Activated CD4-positive, alpha-beta T cell treated with anti-CD3 and anti-CD28 coated beads, Interleukin-2, amount 10 ng/mL, durations not matched to agents 24 days and 14 days (primary cell): ENCODE data around the gene SUGCT. TPM values are rescaled to one million over a fixed set of nuclear protein-coding genes. Genes with fewer than 3 reads are reported as not detected.

Source experiments
- DNase-seq: peaks from one replicate; pipeline ENCODE4 v3.0.0; 2022
- H3K27ac Mint-ChIP-seq: one replicate; pipeline ENCODE4 v1.8.0; 2022; ENCODE audit warnings: mild to moderate bottlenecking, mixed read lengths
- H3K27me3 Mint-ChIP-seq: one replicate; pipeline ENCODE4 v1.8.0; 2022; ENCODE audit warnings: mixed read lengths
- H3K36me3 Mint-ChIP-seq: one replicate; pipeline ENCODE4 v1.8.0; 2022; ENCODE audit warnings: low read depth, mild to moderate bottlenecking, mixed read lengths
- H3K4me1 Mint-ChIP-seq: one replicate; pipeline ENCODE4 v1.8.0; 2021; ENCODE audit warnings: mixed read lengths
- H3K4me3 Mint-ChIP-seq: one replicate; pipeline ENCODE4 v1.8.0; 2022; ENCODE audit warnings: mild to moderate bottlenecking, moderate library complexity, mixed read lengths
- H3K9me3 Mint-ChIP-seq: one replicate; pipeline ENCODE4 v1.8.0; 2021; ENCODE audit warnings: mixed read lengths
- intact Hi-C: fragments of 100-400 bp; cut with micrococcal nuclease; formaldehyde crosslinking; loops from one replicate; pipeline ENCODE4 v1.15.1; 2023
- total RNA-seq: library from RNA; stranded (reverse); gene quantifications from 2 replicates; pipeline ENCODE4 v1.2.3, GENCODE V29; 2022

Gene SUGCT
- total RNA-seq, 1 donor from 2014 or later, result 0.91 TPM

DNA sequence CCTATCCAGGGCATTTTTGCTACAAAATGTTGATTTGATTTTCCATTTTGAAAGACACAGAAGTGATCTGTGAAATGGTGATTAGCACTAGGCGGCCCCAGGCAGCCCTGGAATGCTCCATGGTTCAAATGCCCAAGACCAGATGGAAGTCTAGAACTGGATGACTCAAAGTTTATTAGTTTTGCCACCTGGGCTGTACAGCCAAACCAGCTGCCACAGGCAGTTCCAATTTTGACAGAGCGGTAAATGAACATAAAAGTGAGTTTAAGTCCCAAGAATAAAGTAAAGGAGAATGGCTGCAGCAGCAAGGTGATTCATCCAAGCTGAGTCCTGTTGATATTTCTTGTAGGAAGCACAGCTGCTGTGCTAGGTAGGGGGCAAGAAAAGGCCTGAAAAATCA is 180.5 kb downstream of the SUGCT start:
- no peaks in the 10 kb centered on the region for H3K9me3 Mint-ChIP-seq
- H3K4me3 Mint-ChIP-seq, result no peak overlapping the region
- H3K4me1 Mint-ChIP-seq, result peaks cover 2% of the 10 kb centered on the region
- intact Hi-C loops, result no loop called here
- no peaks in the 10 kb centered on the region for H3K36me3 Mint-ChIP-seq
- no peak for DNase-seq
- no peak overlapping the region for H3K27ac Mint-ChIP-seq
- no peaks in the 10 kb centered on the region for H3K27me3 Mint-ChIP-seq

DNA sequence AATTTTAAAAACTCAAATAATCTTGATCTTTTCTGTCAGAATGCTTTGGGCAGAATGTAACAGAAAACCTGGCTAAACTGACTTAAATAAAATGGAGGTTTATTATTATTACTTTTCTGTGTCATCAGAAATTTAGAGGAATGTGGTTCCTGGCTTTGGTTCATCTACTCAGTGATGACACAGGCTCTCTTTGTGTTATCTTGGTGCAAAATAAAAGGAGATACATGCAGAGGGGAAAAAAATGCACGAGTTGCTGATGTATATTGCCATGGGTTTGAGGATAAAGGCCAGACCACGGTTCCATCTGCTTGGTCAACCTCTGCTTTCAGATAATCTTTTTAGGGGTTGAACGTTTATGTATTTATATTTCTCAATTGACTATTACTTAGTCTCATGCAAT is 181.4 kb downstream of the SUGCT start:
- H3K4me1 Mint-ChIP-seq, result peaks cover 2% of the 10 kb centered on the region
- H3K27me3 Mint-ChIP-seq, result no peaks in the 10 kb centered on the region
- no peak overlapping the region for H3K4me3 Mint-ChIP-seq
- H3K36me3 Mint-ChIP-seq, result no peaks in the 10 kb centered on the region
- intact Hi-C loops, result no loop called here
- no peak overlapping the region for H3K27ac Mint-ChIP-seq
- no peak for DNase-seq
- H3K9me3 Mint-ChIP-seq, result no peaks in the 10 kb centered on the region

DNA sequence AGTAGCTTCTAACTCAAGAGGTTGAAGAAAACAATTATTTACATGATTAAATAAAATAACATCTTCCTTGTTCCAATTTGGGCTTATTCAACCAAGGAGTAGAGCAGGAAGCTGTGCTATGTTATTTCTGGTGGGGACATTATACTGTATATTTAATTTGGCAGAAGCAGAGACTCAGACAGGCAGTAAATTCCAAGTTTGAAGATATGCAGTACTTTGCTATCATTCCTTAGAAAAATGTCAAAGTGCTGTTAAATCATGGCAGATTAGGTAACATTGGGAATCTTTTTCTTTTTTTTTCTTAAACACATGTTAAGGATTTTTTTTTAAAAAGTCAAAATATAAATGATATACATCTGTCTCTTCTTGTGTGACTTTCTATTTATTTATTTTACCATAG is 190.1 kb downstream of the SUGCT start:
- no peak overlapping the region for H3K27ac Mint-ChIP-seq
- H3K27me3 Mint-ChIP-seq, result no peaks in the 10 kb centered on the region
- no peak for DNase-seq
- intact Hi-C loops, result no loop called here
- H3K9me3 Mint-ChIP-seq, result no peaks in the 10 kb centered on the region
- no peaks in the 10 kb centered on the region for H3K4me1 Mint-ChIP-seq
- no peaks in the 10 kb centered on the region for H3K36me3 Mint-ChIP-seq
- no peak overlapping the region for H3K4me3 Mint-ChIP-seq

DNA sequence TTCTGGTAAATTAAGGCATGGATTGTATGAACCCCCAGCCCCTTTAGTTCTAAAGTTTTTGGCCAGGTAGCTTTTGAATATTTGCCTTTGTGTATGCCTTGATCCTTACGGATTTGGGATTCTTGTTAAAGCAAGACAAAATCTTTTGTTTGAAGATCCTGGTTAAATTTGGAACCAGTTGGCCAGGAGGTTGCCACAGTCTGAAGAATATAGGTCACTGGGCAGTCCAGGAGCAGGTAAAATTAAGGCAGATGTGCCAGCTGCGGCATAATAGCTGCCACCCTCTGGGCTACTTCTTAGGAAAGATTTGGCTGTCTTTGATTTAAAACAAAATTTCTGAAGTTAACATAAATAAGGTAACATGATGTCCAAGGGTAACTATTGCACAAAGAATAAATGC is 192.3 kb downstream of the SUGCT start:
- no peaks in the 10 kb centered on the region for H3K36me3 Mint-ChIP-seq
- no peak overlapping the region for H3K4me3 Mint-ChIP-seq
- H3K27me3 Mint-ChIP-seq, result no peaks in the 10 kb centered on the region
- DNase-seq, result no peak
- H3K4me1 Mint-ChIP-seq, result no peaks in the 10 kb centered on the region
- H3K9me3 Mint-ChIP-seq, result no peaks in the 10 kb centered on the region
- no peak overlapping the region for H3K27ac Mint-ChIP-seq
- intact Hi-C loops, result no loop called here

DNA sequence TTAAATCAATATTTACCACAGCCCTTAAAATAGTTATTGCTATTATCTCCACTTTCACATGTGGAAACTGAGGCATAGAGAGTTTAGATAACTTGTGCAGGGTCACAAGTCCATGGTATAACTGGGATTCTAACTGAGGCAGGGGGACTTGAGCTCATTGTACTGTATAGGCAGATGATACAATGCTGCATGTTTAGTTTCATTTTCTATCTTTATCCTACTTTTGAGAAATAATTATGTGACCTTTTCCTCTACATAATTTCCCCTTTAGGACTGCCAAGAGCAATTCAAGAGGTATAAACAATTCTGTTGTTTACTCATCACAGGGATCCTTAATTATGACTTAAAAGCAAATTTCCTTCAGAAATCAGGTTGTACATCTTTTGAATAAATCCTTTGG is 193.1 kb downstream of the SUGCT start:
- Mint-ChIP-seq H3K9me3 (no peaks in the 10 kb centered on the region), H3K27ac (no peak overlapping the region), H3K27me3 (no peaks in the 10 kb centered on the region), H3K4me3 (no peak overlapping the region), H3K36me3 (no peaks in the 10 kb centered on the region), H3K4me1 (no peaks in the 10 kb centered on the region)
- DNase-seq, result no peak
- intact Hi-C loops, result no loop called here

DNA sequence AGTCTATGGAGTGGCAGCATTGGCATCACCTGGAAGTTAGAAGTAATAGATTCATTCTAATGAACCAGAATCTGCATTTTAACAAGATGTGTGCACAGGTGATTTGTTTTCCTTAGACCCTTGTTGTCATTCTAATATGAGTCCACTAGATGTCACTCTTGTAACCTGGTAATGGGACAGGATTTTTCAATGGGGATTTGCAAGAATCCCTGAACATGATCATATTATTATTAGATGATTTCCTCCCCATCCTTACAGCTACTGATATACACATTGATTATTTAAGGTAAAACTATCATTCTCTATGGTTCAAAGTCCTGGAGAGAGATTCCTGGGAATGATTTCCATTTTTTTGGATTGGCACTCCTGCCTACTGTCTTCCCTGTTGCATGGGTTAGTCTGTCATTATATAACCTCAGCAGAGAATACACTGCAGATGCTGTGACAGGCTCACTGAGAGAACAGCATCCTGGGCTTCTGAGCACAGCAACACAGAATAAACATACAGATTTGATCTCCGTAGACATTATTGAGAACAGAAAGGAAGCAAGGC is 194.9 kb downstream of the SUGCT start:
- no peaks in the 10 kb centered on the region for H3K9me3 Mint-ChIP-seq
- H3K36me3 Mint-ChIP-seq, result no peaks in the 10 kb centered on the region
- H3K4me1 Mint-ChIP-seq, result no peaks in the 10 kb centered on the region
- no peaks in the 10 kb centered on the region for H3K27me3 Mint-ChIP-seq
- intact Hi-C loops, result no loop called here
- H3K4me3 Mint-ChIP-seq, result no peak overlapping the region
- no peak overlapping the region for H3K27ac Mint-ChIP-seq
- peak; percentile 55 for DNase-seq

DNA sequence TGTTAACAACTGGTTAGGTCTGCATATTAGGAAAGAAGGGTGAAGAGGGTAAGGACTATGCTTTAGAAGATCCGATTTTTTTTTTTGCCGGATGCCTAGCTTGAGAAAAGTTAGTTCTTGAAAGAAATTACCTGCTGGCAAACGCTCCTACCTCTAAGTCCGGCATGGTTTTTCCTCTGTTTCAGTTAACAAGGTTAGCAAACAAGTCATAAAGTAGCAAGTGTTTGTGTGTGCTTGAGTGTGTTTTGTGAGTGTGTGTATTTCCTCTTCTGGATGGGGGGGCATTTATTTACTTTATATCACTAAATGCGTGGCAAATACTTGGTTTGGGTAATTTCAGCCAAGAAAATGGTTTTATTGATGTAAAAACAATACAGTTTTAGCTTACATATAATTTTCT is 195.6 kb downstream of the SUGCT start:
- Mint-ChIP-seq H3K27me3 (no peaks in the 10 kb centered on the region), H3K4me1 (no peaks in the 10 kb centered on the region), H3K36me3 (no peaks in the 10 kb centered on the region), H3K27ac (no peak overlapping the region), H3K4me3 (no peak overlapping the region), H3K9me3 (no peaks in the 10 kb centered on the region)
- intact Hi-C loops, result no loop called here
- DNase-seq, result no peak

DNA sequence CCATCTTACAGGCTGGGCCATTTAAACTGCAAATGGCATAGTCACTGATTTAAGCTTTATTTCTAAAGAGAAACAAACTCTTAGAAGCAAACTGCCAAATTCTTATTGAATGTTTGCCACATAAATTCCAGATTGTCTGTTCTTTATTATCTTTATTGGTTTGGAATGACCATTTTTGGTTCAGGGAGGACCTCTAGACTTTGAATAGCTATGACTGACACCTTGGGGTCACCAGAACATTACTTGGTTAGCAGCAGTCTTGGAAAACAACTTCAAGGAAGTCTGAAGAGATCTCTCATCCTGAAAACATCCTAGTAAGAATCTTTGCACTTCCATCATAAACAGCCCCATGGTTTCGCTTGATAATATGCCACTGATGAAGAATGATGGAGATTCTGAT is 197.1 kb downstream of the SUGCT start:
- Mint-ChIP-seq H3K4me3 (no peak overlapping the region), H3K27ac (no peak overlapping the region)
- intact Hi-C loops, result no loop called here

DNA sequence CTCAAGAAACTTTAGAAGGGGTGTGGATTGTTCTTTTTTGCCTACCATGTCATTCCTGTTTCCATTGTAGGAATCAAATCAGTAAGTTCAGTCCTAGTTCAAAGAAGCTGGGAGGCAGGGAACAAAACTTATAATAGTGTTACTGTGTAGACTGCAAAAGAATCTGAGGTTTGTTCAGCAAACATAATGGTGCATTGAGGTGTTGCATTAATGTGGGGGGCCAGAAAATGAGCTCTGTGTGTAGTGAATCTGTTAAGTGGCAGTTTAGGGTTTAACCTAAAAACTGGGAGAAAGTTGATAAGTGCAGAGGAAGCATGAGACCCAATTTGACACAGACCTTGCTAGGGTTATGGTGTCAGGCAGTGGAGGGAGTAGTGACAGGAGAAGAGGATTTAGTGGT is 197.7 kb downstream of the SUGCT start:
- Mint-ChIP-seq H3K9me3 (no peaks in the 10 kb centered on the region), H3K4me1 (no peaks in the 10 kb centered on the region), H3K4me3 (no peak overlapping the region), H3K27me3 (no peaks in the 10 kb centered on the region), H3K36me3 (no peaks in the 10 kb centered on the region), H3K27ac (no peak overlapping the region)
- intact Hi-C loops, result no loop called here
- no peak for DNase-seq

More for the DNA sequence above, 197.1 kb downstream of the SUGCT start:
- Mint-ChIP-seq H3K9me3 (no peaks in the 10 kb centered on the region), H3K36me3 (no peaks in the 10 kb centered on the region), H3K4me1 (no peaks in the 10 kb centered on the region), H3K27me3 (no peaks in the 10 kb centered on the region)
- DNase-seq, result no peak

DNA sequence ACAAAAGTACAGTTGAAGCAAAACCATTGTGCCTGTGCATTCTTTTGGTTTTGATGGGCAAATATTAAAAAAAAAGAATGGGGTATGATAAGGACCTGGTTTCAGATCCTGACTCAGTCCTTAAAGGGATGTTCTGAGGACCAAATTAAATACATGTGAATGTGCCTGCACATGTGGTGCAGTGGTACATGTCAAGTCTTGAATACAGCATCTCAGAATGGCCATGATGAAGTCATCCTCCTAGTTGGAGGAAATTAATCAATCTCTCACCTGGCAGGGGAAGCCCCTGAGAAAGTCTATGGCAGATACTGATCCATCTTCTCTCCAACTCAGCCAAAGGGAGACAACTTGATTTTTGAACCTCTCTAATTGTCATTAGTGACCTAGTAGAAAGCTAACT is 207.0 kb downstream of the SUGCT start:
- Mint-ChIP-seq H3K4me3 (no peak overlapping the region), H3K27me3 (no peaks in the 10 kb centered on the region), H3K4me1 (no peaks in the 10 kb centered on the region), H3K36me3 (no peaks in the 10 kb centered on the region), H3K27ac (no peak overlapping the region), H3K9me3 (peaks cover 5% of the 10 kb centered on the region)
- intact Hi-C loops, result no loop called here
- no peak for DNase-seq

DNA sequence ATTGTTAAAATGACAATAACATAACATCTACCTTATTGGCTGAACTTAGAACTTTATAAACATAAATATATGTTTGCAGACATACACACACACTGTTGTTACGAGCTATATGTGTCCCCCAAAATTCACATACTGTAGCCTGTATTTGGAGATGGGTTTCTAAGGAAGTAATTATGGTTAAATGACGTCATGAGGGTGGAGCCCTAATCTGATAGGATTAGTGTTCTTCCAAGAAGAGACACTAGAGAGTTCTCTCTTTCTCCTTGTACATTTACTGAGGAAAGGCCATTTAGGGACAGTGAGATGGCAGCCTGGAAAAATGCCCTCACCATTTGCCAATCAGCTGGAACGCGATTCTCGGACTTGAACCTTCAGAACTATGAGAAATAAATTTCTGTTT is 211.7 kb downstream of the SUGCT start:
- Mint-ChIP-seq H3K27me3 (no peaks in the 10 kb centered on the region), H3K36me3 (no peaks in the 10 kb centered on the region), H3K4me3 (no peak overlapping the region), H3K4me1 (no peaks in the 10 kb centered on the region), H3K27ac (no peak overlapping the region), H3K9me3 (no peaks in the 10 kb centered on the region)
- intact Hi-C loops, result no loop called here
- no peak for DNase-seq

DNA sequence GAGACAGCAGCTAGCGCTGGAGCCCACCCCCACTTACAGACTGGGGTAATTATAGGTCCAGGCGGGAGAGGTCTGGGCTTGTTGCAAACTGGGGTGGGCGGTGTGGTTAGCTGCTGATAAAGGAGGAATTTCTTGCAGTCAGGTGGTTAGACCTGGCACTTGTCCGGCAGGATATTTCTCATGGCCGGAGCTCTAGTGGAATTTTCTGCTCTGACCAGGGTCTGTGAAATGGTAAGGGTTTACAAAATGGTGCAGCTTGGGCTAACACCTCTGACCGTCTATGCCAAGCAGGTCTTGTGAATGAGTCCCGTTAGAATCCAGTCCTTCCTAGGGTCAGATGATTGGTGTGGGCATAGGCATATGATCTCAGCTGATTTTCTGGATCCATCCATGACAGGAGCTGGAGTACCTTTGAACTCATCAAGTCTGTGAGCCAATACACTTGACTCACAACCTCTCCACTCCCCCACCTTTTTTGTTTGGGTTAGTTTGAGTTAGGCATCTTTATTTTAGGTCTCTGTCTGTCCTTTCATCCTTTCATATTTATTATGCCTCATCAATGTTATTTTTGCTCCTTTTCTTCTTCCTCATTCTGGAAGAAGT is 213.4 kb downstream of the SUGCT start:
- Mint-ChIP-seq H3K27ac (no peak overlapping the region), H3K4me3 (no peak overlapping the region), H3K27me3 (no peaks in the 10 kb centered on the region), H3K36me3 (no peaks in the 10 kb centered on the region), H3K9me3 (no peaks in the 10 kb centered on the region), H3K4me1 (no peaks in the 10 kb centered on the region)
- intact Hi-C loops, result no loop called here
- DNase-seq, result no peak

DNA sequence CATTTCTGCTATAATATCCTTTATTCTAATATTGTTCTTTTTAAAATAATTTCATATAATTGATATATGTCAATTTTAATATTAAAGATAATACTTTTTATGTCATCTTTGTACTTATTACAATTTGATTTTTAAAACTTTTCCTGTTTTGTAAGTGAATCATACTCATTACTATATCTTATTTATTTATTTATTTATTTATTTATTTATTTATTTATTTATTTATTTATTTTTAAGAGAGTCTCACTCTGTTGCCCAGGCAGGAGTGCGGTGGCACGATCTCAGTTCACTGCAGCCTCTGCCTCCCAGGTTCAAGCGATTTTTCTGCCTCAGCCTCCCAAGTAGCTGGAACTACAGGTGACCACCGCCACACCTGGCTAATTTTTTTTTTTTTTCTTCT is 215.3 kb downstream of the SUGCT start:
- Mint-ChIP-seq H3K27ac (no peak overlapping the region), H3K4me1 (no peaks in the 10 kb centered on the region), H3K27me3 (no peaks in the 10 kb centered on the region), H3K4me3 (no peak overlapping the region), H3K9me3 (no peaks in the 10 kb centered on the region), H3K36me3 (no peaks in the 10 kb centered on the region)
- intact Hi-C loops, result no loop called here
- no peak for DNase-seq

DNA sequence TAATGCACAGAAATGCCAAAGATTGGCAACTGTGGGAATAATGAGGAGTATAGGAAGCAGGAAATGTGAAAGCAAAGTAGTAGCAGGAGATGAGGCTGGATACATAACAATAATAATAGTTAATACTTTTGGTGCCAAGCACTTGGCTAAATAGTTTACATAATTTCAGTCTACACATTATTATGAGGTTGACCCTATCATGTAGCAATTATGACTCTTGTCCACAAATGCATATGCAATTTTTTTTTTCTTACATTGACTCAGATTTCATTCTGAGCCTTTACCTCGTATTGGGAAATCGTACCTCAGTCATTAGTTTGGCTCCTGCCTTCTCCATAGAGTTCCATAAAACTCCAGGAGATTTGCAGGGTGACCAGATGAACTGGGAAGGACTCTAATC is 219.9 kb downstream of the SUGCT start:
- no peaks in the 10 kb centered on the region for H3K27me3 Mint-ChIP-seq
- DNase-seq, result no peak
- no peaks in the 10 kb centered on the region for H3K9me3 Mint-ChIP-seq
- H3K27ac Mint-ChIP-seq, result no peak overlapping the region
- intact Hi-C loops, result no loop called here
- no peaks in the 10 kb centered on the region for H3K36me3 Mint-ChIP-seq
- no peaks in the 10 kb centered on the region for H3K4me1 Mint-ChIP-seq
- H3K4me3 Mint-ChIP-seq, result no peak overlapping the region

DNA sequence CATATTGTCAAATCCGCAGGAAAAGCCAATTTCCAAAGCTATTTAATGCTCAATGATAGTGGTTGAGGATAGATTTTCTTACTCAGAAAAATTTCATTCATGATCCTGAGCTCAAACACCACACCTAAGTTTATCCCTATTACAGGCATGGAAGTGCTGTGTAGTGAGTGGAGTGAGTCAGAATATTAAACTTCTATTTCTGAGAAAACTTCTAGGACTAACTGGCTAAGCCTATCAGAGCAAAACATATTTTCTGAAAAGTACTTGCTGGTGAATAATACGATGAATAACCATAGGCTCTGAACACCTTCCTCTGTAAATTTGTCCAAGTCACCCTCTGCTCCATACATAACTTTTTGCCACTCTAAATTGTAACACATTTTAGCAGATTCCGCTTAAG is 221.5 kb downstream of the SUGCT start:
- H3K27ac Mint-ChIP-seq, result no peak overlapping the region
- intact Hi-C loops, result no loop called here
- no peaks in the 10 kb centered on the region for H3K9me3 Mint-ChIP-seq
- no peaks in the 10 kb centered on the region for H3K4me1 Mint-ChIP-seq
- H3K27me3 Mint-ChIP-seq, result no peaks in the 10 kb centered on the region
- no peak for DNase-seq
- H3K36me3 Mint-ChIP-seq, result no peaks in the 10 kb centered on the region
- H3K4me3 Mint-ChIP-seq, result no peak overlapping the region
